H1 (cell line): Measurements from ENCODE around the gene MBP.

Experiments
- ATF3 ChIP-seq: IDR thresholded peaks from 2 replicates; pipeline ENCODE4 v1.6.1; 2011; ENCODE audit warnings: low read depth, mild to moderate bottlenecking, low read length; ENCODE audit not compliant: insufficient read depth
- CTCF ChIP-seq, 3 experiments: IDR thresholded peaks; 1 replicate in 2 of 3; 2 replicates in 1 of 3; pipeline versions ENCODE4 v1.5.1 to v1.6.1; 2011; ENCODE audit warnings: low read length in 3 of 3, mild to moderate bottlenecking in 3 of 3, inconsistent platforms in 2 of 3, low read depth in 1 of 3, moderate library complexity in 1 of 3; ENCODE audit not compliant: insufficient read depth in 1 of 3; ENCODE audit errors: control extremely low read depth in 1 of 3
- EP300 ChIP-seq, 2 experiments: IDR thresholded peaks; 1 replicate in 1 of 2; 2 replicates in 1 of 2; pipeline ENCODE4 v1.6.1; 2011 to 2012; ENCODE audit warnings: low read depth in 2 of 2, low read length in 2 of 2, mild to moderate bottlenecking in 2 of 2, borderline replicate concordance in 1 of 2, inconsistent platforms in 1 of 2, moderate library complexity in 1 of 2
- MAFK ChIP-seq: IDR thresholded peaks from 2 replicates; pipeline ENCODE4 v1.6.1; 2012; ENCODE audit warnings: low read depth, mild to moderate bottlenecking, improper control_type of control experiment, low read length
- NRF1 ChIP-seq: IDR thresholded peaks from 2 replicates; pipeline ENCODE4 v1.6.1; 2011; ENCODE audit warnings: mild to moderate bottlenecking, low read depth, low read length, improper control_type of control experiment
- POLR2A ChIP-seq, 2 experiments: IDR thresholded peaks; 1 replicate in 1 of 2; 2 replicates in 1 of 2; pipeline ENCODE4 v1.6.1; 2011; ENCODE audit warnings: low read depth in 2 of 2, low read length in 2 of 2, mild to moderate bottlenecking in 2 of 2; ENCODE audit errors: control extremely low read depth in 1 of 2
- POLR2AphosphoS5 ChIP-seq: IDR thresholded peaks from 2 replicates; pipeline ENCODE4 v1.6.1; 2011; ENCODE audit warnings: low read depth, low read length
- RAD21 ChIP-seq, 2 experiments: IDR thresholded peaks in 1 of 2; conservative IDR thresholded peaks in 1 of 2; 2 replicates each; pipeline ENCODE4 v1.6.1; 2011; ENCODE audit warnings: low read depth in 2 of 2, low read length in 2 of 2, improper control_type of control experiment in 1 of 2, inconsistent platforms in 1 of 2, mild to moderate bottlenecking in 1 of 2, moderate library complexity in 1 of 2
- RFX5 ChIP-seq: IDR thresholded peaks from 2 replicates; pipeline ENCODE4 v1.6.1; 2011; ENCODE audit warnings: low read depth, low read length, improper control_type of control experiment, borderline replicate concordance
- RXRA ChIP-seq: IDR thresholded peaks from 2 replicates; pipeline ENCODE4 v1.6.1; 2011; ENCODE audit warnings: low read depth, mild to moderate bottlenecking, low read length, moderate library complexity; ENCODE audit not compliant: insufficient read depth
- USF2 ChIP-seq: IDR thresholded peaks from 2 replicates; pipeline ENCODE4 v1.6.1; 2011; ENCODE audit warnings: low read length, improper control_type of control experiment

DNA sequence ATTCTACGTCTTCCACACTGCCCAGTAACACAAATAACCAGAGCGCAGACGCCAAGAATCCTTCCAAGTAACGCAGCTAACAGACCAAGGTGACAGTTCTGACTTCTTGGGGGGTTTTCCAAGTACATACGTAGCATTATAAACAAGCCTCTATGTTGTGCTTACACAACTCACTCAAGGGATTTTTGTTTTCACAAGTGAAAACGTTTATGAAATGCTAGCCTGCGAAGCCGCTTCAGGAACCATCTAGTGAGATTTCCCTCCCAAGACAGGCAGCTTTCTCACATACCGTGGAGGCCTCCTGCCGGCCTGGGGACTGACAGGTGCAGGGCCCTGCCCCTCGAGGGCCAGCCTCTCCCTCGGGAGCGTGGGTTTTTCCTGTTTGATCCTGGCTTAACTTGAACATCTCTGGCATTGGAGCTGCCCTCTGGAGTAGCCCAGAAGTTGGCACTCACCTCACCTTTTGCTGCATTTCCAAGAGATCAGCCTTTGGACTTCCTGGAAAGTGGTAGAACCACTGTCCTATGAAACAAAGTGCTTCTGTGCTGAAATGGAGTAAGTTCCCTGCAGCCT is 151.1 kb downstream of the MBP start:
- TF ChIP-seq RAD21 (IDR thresholded peaks at IDR 0.05 in 1 of 2, conservative IDR thresholded peaks at IDR 0.05 in 1 of 2; ENCODE audit: low read depth in 2 of 2, low read length in 2 of 2) = no peak
- TF ChIP-seq EP300 (IDR thresholded peaks at IDR 0.05; ENCODE audit: borderline replicate concordance in 1 of 2, low read depth in 2 of 2, low read length in 2 of 2) = no peak
- TF ChIP-seq ATF3 = no peak
- no peak for TF ChIP-seq NRF1
- TF ChIP-seq RFX5 = no peak
- no peak for TF ChIP-seq POLR2A (IDR thresholded peaks at IDR 0.05; ENCODE audit: control extremely low read depth in 1 of 2, low read depth in 2 of 2, low read length in 2 of 2)
- TF ChIP-seq CTCF (IDR thresholded peaks at IDR 0.05; ENCODE audit: control extremely low read depth in 1 of 3, insufficient read depth in 1 of 3, low read depth in 1 of 3, low read length in 3 of 3) = no peak
- TF ChIP-seq MAFK = no peak
- TF ChIP-seq POLR2AphosphoS5 = no peak
- TF ChIP-seq RXRA = no peak
- TF ChIP-seq USF2 = no peak
